Natural killer cell treated with Interleukin-12 subunit alpha and Interleukin-12 subunit beta and Interleukin-15 and Interleukin-18, amount 100 ng/mL, for 72 hours (primary cell): Measurements from ENCODE around the gene RPL18. TPM values are rescaled to one million over a fixed set of nuclear protein-coding genes. Genes with fewer than 3 reads are reported as not detected.
A peak's percentile ranks its signal among the peaks of the same experiment; 100 is the strongest.

Experiments used
- ATAC-seq, 2 donors: fragments of 150-1000 bp; cut with Tn5 transposase in 1 of 2; sonication (Bioruptor Pico), chemical (Tn5 transposase) in 1 of 2; 2 replicates each; pipeline ENCODE4 v1.10.0; 2021
- DNase-seq: peaks from one replicate; pipeline ENCODE4 v3.0.0; 2022; ENCODE audit warnings: low spot score
- H3K27ac Mint-ChIP-seq, 2 donors: 1 replicate in 1 of 2; 2 replicates in 1 of 2; pipeline ENCODE4 v1.8.0; 2022; ENCODE audit warnings: mixed read lengths in 2 of 2, mild to moderate bottlenecking in 1 of 2, moderate library complexity in 1 of 2
- H3K27me3 Mint-ChIP-seq, 2 donors: 1 replicate in 1 of 2; 2 replicates in 1 of 2; pipeline ENCODE4 v1.8.0; 2022; ENCODE audit warnings: mixed read lengths in 2 of 2
- H3K36me3 Mint-ChIP-seq: one replicate; pipeline ENCODE4 v1.8.0; 2022; ENCODE audit warnings: mixed read lengths
- H3K4me1 Mint-ChIP-seq, 2 donors: 1 replicate in 1 of 2; 2 replicates in 1 of 2; pipeline ENCODE4 v1.8.0; 2022; ENCODE audit warnings: low read depth in 2 of 2, mixed read lengths in 2 of 2, mild to moderate bottlenecking in 1 of 2
- H3K4me3 Mint-ChIP-seq: one replicate; pipeline ENCODE4 v1.8.0; 2022; ENCODE audit warnings: mixed read lengths
- H3K9me3 Mint-ChIP-seq: 2 replicates; pipeline ENCODE4 v1.8.0; 2022; ENCODE audit warnings: mixed read lengths
- total RNA-seq, 2 donors: library from RNA; stranded (reverse); gene quantifications; one replicate each; pipeline ENCODE4 v1.2.3, GENCODE V29; 2022

Gene RPL18
- total RNA-seq, 2 donors from 2014 or later: 1,029 to 1,552 TPM

DNA sequence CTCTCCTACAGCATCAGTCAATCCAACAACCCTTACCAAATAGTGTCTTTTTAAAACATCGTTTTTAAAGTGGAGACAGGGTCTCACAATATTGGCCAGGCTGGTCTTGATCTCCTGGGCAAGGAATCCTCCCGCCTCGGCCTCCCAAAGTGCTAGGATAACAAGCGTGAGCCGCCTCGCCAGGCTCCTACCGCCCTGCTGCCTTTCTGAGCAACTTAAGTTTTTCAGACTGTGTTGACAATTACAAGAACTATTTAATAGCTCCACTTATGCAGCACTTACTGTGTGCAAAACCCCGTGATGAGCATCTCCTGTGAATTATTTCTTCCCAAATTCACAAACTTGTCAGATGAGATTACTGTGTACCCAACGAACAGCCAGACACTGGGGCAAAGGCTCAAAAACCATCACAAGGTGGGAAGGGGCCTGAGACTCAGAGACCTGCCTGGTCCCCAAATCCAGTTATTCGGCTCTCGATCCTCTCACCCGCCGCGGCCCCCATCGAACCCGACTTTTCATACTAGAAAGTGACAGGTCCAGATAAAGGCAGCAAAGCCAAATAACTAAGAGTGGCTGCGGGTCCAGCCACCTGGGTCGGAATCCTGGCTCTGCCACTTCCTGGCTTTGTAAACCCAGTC is 581 bp downstream of the RPL18 start:
- no peak for DNase-seq
- Mint-ChIP-seq H3K27me3 (no peaks in the 10 kb centered on the region), H3K4me1 (peaks cover 46 to 49% of the 10 kb centered on the region in 2 donors), H3K36me3 (peaks cover 12% of the 10 kb centered on the region), H3K9me3 (no peaks in the 10 kb centered on the region), H3K27ac (peak overlapping the region; percentile 97 to 99), H3K4me3 (peak overlapping the region; percentile 96)
- no peak for ATAC-seq

DNA sequence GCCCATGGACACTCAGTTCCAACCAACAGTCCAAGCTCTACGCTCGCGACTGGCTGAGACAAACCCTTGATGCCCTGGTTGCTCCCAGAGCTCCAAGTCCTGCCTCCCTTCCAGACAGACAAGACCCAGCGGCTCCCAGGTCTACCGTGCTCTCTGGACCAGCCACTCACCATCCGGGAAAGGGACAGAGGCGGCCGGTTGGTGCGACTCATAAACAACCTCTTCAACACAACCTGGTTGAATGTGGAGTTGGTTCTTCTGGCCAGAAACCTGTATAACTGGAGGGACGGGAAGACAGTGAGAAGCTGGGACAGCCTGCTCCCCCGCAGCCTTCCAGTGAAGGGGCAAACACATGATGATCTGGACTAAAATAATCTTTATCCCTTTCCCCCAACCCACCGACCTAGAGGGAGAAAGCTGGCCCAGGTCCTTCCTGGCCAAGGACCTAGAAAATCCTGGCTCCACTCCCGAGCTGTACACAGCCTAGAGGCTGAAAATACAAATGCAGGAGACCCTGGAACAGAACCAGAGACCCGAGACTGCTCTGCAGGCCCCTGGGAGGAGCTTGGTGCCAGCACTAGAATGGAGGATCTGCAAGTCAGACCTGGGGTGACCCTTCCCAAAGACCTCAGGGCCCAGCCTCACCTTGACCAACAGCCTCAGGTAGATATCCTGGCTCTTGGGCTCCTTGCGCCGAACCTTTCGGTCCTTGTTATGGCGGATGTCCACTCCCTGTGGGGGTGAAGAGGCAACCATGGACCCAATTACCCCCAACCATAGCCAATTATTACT is 1.6 kb downstream of the RPL18 start:
- H3K36me3 Mint-ChIP-seq: peaks cover 12% of the 10 kb centered on the region
- no peaks in the 10 kb centered on the region for H3K9me3 Mint-ChIP-seq
- no peak for ATAC-seq
- DNase-seq: no peak
- no peaks in the 10 kb centered on the region for H3K27me3 Mint-ChIP-seq
- peaks cover 41 to 46% of the 10 kb centered on the region in 2 donors for H3K4me1 Mint-ChIP-seq
- peak overlapping the region; percentile 96 for H3K4me3 Mint-ChIP-seq
- H3K27ac Mint-ChIP-seq: peak overlapping the region; percentile 97 to 99

DNA sequence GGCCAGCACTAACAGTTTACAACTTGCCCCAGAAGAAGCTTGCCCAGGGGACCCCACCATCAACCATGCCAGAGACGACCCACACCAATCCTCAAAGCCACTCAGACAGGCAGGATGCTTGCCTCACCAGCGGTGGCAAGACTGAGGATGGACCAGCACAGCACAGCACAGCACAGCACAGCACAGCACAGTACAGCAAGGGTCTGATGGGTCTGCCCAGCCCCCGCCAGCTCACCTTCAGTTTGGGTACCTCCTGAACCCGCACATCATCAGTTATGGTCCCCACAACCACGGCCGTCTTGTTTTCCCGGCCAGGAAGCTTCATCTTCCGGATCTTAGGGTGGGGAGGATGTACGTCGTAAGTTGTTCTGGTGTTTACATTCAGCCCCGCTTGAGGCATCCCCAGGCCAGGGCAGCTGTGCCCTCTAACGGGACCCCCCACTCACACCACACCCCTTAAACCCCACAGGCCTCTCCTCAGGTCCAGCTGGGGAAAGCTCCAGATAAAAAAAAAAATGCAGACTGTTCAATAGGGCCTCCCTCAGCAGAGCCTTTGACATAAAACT is 2.4 kb downstream of the RPL18 start:
- H3K36me3 Mint-ChIP-seq: peaks cover 12% of the 10 kb centered on the region
- H3K27ac Mint-ChIP-seq: peak overlapping the region; percentile 97 to 99
- no peak for ATAC-seq

DNA sequence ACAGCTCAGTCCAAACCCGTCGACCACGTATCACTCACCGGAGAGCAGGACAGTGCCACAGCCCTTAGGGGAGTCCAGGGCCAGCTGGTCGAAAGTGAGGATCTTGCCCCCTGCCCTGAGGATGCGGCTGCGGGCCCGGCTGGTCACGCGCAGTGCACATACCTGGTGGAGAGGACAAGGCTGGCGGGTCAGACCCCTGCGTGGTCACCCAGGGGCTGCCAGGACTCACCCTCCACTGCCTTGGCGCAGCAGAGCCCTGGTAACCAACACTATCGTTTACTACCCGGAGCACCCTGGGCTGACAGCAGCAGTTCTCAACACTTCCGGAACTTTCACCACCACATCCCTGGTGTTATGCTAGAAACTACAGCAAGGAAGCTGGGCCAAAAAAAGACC is 2.9 kb downstream of the RPL18 start:
- H3K36me3 Mint-ChIP-seq: peaks cover 12% of the 10 kb centered on the region
- H3K4me3 Mint-ChIP-seq: peak overlapping the region; percentile 96
- H3K4me1 Mint-ChIP-seq: peaks cover 36 to 40% of the 10 kb centered on the region in 2 donors
- peak overlapping the region; percentile 97 to 99 for H3K27ac Mint-ChIP-seq
- no peaks in the 10 kb centered on the region for H3K27me3 Mint-ChIP-seq
- DNase-seq: no peak
- no peak for ATAC-seq
- H3K9me3 Mint-ChIP-seq: no peaks in the 10 kb centered on the region

More for the DNA sequence above, 2.4 kb downstream of the RPL18 start:
- Mint-ChIP-seq H3K4me3 (peak overlapping the region; percentile 96), H3K4me1 (peaks cover 39 to 44% of the 10 kb centered on the region in 2 donors), H3K9me3 (no peaks in the 10 kb centered on the region), H3K27me3 (no peaks in the 10 kb centered on the region)
- no peak for DNase-seq

DNA sequence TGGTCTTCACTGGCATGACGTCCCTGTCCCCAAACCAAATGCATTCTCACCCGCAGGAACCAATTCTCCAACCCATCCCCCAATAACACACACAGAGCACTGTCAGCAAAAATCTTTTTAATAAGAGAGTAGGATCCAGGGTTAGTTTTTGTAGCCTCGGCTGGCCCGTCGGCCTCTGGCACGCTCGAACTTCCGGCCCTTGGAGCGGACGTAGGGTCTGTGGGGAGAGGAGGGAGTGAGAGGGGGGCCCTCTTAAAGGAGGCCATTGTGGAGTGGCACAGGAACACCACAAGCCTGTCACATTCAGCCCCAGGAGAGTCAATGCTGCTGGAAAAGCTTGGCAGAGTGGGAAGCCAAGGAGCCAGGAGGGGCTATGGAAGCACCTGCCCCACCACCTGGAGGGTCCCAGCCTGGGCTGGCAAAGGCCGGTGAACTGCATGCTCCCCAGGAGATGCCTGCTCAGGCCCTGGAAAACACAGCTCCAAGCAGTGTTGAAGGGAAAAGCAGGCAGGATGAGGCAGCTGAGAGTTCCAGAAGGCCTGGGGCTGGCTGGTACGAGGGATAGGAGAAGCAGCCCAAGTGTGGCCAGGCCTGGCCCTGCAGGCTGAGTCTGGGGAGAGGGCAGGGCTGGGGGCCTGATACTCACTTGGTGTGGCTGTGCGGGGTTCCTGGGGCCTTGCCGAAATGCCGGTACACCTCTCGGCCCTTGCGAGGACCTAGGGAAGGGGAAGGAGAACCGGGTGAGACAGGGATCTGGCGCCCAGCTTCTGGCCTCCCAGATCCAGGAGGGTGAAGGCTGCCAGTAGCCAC is 3.5 kb downstream of the RPL18 start:
- no peaks in the 10 kb centered on the region for H3K27me3 Mint-ChIP-seq
- peaks cover 36 to 40% of the 10 kb centered on the region in 2 donors for H3K4me1 Mint-ChIP-seq
- no peak overlapping the region for H3K4me3 Mint-ChIP-seq
- no peaks in the 10 kb centered on the region for H3K9me3 Mint-ChIP-seq
- no peak for ATAC-seq
- peaks cover 12% of the 10 kb centered on the region for H3K36me3 Mint-ChIP-seq
- H3K27ac Mint-ChIP-seq: no peak overlapping the region
- no peak for DNase-seq

DNA sequence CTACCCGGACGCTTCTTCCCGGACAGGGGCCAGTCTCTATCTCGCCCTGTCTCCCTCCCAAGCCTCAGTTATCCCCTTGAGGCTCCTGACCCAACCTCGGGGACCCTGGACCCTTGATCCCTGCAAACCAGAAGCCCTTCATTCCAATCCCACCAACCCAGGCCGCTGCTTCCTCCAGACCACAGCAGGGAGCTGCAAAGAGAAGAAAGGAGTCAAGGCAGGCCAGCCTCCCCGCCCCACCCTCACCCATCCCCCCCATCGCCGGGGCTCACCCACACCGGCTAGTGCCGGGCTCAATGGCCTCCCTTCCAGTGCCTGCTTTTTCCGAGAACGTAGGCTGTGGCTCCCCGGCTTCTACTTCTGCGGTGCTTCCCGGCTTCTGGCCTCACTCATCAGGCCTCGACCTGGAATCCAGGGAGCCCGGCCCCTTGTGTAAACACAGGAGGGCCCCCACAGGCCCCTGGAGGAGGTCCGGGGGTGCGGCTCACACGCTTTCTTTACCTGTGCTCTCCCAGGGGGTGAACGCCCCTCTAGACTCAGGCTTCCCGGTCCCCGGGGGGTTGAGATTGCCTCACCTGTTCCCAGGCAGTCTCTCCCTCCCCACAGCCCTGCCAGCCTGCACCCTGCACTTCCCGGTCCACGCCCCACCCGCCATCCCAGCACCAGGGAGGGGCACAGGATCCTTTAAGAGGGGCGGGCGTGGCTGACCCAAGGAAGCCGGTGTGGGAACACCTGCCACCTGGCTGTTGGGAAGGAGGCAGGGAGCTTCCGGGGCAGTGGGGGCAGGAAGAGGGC is 4.3 kb downstream of the RPL18 start, which contains the start of gene FAM83E:
Gene FAM83E, minus strand, starts transcription at position 641 of the 795 bp plus-strand sequence. CDS start 1,704 bp downstream, outside the sequence.
- peak within 1 kb of the TSS in 1 of 2 donors; percentile 71 for H3K27ac Mint-ChIP-seq
- no peaks in the 10 kb centered on the region for H3K27me3 Mint-ChIP-seq
- H3K9me3 Mint-ChIP-seq: no peaks in the 10 kb centered on the region
- ATAC-seq (no peak), DNase-seq (no peak)
- peaks cover 29 to 33% of the 10 kb centered on the region in 2 donors for H3K4me1 Mint-ChIP-seq
- no peak within 1 kb of the TSS for H3K4me3 Mint-ChIP-seq
- H3K36me3 Mint-ChIP-seq: peaks cover 12% of the 10 kb centered on the region

DNA sequence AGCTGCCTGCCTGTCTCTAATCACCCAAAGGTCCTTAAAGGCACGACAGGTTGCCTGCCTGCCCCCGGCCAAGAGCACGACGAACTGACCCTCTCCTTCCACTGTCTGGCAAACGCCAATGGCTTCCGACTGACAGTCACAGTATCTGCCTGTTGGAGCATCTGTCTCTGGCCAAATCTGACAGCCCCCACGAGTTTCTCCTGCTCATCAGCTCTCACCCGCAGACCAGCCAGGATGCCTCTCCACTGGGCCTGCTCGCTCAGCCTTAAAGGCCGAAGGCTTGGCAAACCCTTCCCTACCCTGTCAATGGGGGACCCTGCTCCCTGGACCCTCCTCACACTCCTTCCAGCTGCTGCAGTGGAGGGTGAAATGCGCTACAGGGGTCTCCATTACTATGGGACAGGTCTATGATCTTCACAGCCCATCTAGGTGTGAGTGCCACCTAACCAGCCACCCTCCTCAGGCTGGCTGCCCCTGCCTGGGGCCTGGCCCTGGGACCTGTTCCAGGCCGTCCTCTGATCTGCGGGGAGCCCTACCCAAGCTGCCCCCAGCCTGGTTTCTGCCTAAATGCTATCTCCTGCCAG is 5.0 kb downstream of the RPL18 start:
- Mint-ChIP-seq H3K27me3 (no peaks in the 10 kb centered on the region), H3K27ac (peak overlapping the region in 1 of 2 donors; percentile 71), H3K4me1 (peaks cover 26 to 27% of the 10 kb centered on the region in 2 donors), H3K36me3 (peaks cover 12% of the 10 kb centered on the region), H3K9me3 (no peaks in the 10 kb centered on the region), H3K4me3 (no peak overlapping the region)
- DNase-seq: no peak
- peak in 1 of 2 donors; percentile 0 for ATAC-seq

DNA sequence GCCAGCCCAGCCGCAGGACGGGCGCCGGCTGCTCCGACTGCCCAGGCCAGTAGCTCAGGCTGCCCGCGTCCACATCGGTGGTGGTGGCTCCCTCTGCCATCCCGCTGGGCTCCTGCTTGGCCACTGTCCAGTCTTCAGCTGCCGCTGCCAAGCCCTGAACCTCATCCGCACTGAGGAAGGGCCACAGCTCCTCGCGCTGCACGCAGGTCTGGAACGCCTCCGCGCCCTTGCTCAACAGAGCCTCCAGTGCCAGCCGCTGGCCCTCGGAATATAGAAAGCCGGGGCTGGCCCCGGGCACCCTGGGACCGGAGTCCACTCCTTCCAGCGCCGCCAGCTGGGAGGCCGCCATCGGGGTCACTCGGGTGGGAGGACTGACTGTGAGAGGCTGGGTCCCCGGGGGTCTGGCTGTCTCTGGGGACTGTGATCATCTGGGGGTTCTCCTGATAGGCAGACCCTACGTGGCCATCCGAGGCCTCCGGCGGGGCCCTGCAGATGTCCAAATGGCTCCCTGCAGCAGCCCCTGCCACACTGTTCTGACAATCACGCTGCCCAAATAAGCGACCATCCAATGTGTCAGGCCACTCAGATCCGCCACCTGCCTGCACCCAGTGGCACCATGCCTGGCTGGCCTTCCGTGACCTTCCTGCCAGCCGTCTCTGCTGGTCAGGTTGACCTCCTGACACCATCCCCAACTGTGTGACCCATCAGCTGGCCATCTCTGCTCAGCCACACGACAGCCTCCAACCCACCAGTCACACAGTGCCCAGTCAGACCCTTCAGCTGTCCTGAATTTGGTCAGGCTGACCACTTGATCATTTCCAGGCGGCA is 5.7 kb downstream of the RPL18 start:
- H3K27ac Mint-ChIP-seq: peak overlapping the region in 1 of 2 donors; percentile 71
- no peak for DNase-seq
- H3K27me3 Mint-ChIP-seq: no peaks in the 10 kb centered on the region
- H3K4me1 Mint-ChIP-seq: peaks cover 21% of the 10 kb centered on the region in 2 donors
- no peak overlapping the region for H3K4me3 Mint-ChIP-seq
- H3K36me3 Mint-ChIP-seq: peaks cover 5% of the 10 kb centered on the region
- no peaks in the 10 kb centered on the region for H3K9me3 Mint-ChIP-seq
- ATAC-seq: peak; percentile 3 to 17

DNA sequence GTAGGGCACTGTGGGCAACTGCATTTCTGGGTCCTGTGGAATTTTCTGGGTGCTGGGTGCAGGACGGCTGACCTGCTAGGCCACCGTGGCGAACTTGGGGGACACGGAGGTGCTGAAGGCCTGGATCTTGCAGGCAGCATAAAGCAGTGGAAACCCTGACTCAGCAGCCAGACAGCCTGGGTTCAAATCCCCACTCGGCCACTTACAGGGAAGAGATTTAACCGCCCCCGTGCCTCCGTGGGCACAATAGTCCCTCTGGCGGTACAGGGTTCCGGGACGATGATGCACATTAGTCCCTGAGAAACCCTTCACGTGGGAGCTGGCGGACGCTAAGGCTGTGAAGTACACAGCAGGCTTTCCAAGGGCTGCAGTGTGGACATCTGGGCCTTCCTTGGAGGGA is 7.1 kb downstream of the RPL18 start:
- Mint-ChIP-seq H3K9me3 (no peaks in the 10 kb centered on the region), H3K36me3 (no peaks in the 10 kb centered on the region), H3K27me3 (no peaks in the 10 kb centered on the region), H3K4me1 (peaks cover 12 to 16% of the 10 kb centered on the region in 2 donors), H3K27ac (no peak overlapping the region), H3K4me3 (no peak overlapping the region)
- DNase-seq: no peak
- ATAC-seq: no peak

DNA sequence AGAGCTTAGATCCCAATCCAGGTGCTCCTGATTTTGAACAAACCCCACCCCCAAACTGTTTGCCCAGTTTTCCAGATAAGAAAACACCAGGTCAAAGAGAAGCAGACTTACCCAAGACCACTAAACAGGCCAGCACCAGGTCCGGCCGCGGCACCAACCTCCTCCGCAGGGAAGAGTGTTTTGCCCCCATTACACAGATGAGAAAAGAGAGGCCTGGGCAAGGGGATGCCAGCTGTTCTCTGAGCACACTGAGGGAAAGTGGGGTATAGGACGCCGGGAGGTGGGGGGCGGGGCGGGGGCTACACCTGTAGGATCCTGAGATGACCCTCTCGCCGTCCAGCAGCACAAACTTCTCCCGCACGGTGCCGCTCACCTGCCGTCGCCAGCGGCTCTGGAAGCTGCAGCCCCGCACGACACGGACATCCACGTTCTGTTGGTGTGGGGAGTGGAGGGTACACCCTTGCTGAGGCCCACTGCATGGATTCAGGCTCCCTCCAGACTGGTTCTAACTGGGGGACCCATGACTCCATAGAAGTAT is 9.3 kb downstream of the RPL18 start:
- Mint-ChIP-seq H3K36me3 (no peaks in the 10 kb centered on the region), H3K27me3 (no peaks in the 10 kb centered on the region), H3K4me1 (peaks cover 6% of the 10 kb centered on the region in 2 donors), H3K4me3 (no peak overlapping the region), H3K27ac (no peak overlapping the region), H3K9me3 (no peaks in the 10 kb centered on the region)
- ATAC-seq (no peak), DNase-seq (no peak)

DNA sequence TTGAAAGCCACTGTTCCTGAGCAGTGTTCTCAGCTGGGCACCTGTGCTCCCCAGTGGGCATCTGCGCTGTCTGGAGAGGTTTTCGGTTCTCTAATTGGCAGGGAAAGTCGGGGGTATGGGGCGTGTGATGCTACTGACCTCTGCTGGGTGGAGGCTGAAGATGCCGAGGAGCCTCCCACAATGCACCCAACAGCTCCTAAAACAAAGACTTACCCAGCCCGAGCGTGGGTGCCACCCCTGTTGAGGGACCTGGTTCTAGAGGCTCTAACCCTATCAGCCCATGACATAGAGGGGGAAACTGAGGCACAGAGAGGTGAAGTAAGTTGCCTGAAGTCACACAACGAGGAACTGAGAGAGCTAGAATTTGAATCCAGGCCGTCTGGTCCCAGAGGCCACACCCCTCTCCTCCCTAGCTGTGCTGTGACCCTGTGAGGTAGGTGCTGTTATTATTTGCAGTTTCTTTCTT is 10.1 kb downstream of the RPL18 start:
- DNase-seq: no peak
- Mint-ChIP-seq H3K4me1 (peaks cover 3% of the 10 kb centered on the region in 2 donors), H3K27me3 (no peaks in the 10 kb centered on the region), H3K36me3 (no peaks in the 10 kb centered on the region), H3K27ac (no peak overlapping the region), H3K4me3 (no peak overlapping the region), H3K9me3 (no peaks in the 10 kb centered on the region)
- ATAC-seq: peak; percentile 48 to 56

DNA sequence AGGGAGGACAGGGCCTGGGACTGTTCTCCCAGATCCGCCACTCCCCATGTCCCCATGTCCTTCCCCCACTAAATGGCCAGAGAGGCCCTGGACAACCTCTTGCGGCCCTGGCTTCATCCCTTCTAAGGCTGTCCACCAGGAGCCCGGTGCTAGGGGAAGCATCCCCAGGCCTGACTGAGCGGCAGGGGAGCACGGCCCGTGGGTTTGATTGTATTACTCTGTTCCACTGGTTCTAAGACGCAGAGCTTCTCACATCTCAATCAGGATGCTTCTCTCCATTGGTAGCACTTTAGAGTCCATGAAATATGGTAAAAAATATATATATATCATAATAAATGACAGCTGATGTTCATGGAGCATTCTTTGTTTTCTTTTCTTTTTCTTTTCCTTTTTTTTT is 11.6 kb downstream of the RPL18 start:
- H3K4me1 Mint-ChIP-seq: no peaks in the 10 kb centered on the region
- DNase-seq: no peak
- no peaks in the 10 kb centered on the region for H3K9me3 Mint-ChIP-seq
- ATAC-seq: no peak
- H3K36me3 Mint-ChIP-seq: no peaks in the 10 kb centered on the region
- H3K27ac Mint-ChIP-seq: no peak overlapping the region
- H3K4me3 Mint-ChIP-seq: no peak overlapping the region
- no peaks in the 10 kb centered on the region for H3K27me3 Mint-ChIP-seq
